Measurements from ENCODE around the gene C15orf62. TPM values are rescaled to one million over a fixed set of nuclear protein-coding genes. Genes with fewer than 3 reads are reported as not detected.

Gene C15orf62
- total RNA-seq, 4 donors from 2014 or later = 6.8 to 25.2 (median 19.6) TPM

DNA sequence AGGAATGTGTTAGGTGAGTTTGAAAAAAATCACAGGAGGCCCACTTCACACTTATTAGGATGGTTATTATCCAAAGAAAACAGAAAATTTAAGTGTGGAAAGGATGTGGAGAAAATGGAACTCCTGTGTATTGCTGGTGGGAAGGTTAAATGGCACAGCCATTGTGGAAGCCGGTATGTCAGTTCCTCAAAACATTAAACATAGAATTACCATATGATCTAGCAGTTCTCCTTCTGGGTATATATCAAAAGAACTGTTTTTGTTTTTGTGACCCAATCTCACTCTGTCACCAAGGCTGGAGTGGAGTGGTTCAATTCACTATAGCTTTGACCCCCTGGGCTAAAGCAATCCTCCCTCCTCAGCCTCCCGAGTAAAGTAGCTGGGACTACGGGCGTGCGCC lies 26.7 kb downstream of the C15orf62 start:
- 95% methylated on average over 5 of the region's 5 CpGs for WGBS
- H3K36me3 ChIP-seq = peaks cover 5% of the 10 kb centered on the region
- DNase-seq (ENCODE audit: low spot score in 2 of 2) = no peak
- H3K4me1 ChIP-seq = peaks cover 18% of the 10 kb centered on the region
- TF ChIP-seq POLR2A (IDR thresholded peaks at IDR 0.05) (no peak), POLR2AphosphoS5 (IDR thresholded peaks at IDR 0.05) (no peak), EP300 (IDR thresholded peaks at IDR 0.05) (no peak)
- TF ChIP-seq, protein P1, sequence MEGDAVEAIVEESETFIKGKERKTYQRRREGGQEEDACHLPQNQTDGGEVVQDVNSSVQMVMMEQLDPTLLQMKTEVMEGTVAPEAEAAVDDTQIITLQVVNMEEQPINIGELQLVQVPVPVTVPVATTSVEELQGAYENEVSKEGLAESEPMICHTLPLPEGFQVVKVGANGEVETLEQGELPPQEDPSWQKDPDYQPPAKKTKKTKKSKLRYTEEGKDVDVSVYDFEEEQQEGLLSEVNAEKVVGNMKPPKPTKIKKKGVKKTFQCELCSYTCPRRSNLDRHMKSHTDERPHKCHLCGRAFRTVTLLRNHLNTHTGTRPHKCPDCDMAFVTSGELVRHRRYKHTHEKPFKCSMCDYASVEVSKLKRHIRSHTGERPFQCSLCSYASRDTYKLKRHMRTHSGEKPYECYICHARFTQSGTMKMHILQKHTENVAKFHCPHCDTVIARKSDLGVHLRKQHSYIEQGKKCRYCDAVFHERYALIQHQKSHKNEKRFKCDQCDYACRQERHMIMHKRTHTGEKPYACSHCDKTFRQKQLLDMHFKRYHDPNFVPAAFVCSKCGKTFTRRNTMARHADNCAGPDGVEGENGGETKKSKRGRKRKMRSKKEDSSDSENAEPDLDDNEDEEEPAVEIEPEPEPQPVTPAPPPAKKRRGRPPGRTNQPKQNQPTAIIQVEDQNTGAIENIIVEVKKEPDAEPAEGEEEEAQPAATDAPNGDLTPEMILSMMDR (IDR thresholded peaks at IDR 0.05) = no peak
- no peaks in the 10 kb centered on the region for H3K27me3 ChIP-seq
- no peaks in the 10 kb centered on the region for H3K9me3 ChIP-seq
- H3K27ac ChIP-seq = no peak overlapping the region
- no peak overlapping the region for H3K4me3 ChIP-seq

- Histone ChIP-seq H3K27ac (peak overlapping the region; percentile 61), H3K27me3 (no peaks in the 10 kb centered on the region), H3K36me3 (peaks cover 4% of the 10 kb centered on the region), H3K9me3 (no peaks in the 10 kb centered on the region), H3K4me1 (peaks cover 8% of the 10 kb centered on the region), H3K4me3 (no peak overlapping the region)
- TF ChIP-seq, protein P1 (IDR thresholded peaks at IDR 0.05) = no peak
- TF ChIP-seq POLR2A (IDR thresholded peaks at IDR 0.05) (no peak), EP300 (IDR thresholded peaks at IDR 0.05) (no peak), POLR2AphosphoS5 (IDR thresholded peaks at IDR 0.05) (no peak)
- WGBS = 95% methylated on average over 3 of the region's 3 CpGs
- no peak for DNase-seq (ENCODE audit: low spot score in 2 of 2)
These were observed 29.7 kb downstream of the C15orf62 start for GRCh38 chr15:40799523-40799922.

DNA sequence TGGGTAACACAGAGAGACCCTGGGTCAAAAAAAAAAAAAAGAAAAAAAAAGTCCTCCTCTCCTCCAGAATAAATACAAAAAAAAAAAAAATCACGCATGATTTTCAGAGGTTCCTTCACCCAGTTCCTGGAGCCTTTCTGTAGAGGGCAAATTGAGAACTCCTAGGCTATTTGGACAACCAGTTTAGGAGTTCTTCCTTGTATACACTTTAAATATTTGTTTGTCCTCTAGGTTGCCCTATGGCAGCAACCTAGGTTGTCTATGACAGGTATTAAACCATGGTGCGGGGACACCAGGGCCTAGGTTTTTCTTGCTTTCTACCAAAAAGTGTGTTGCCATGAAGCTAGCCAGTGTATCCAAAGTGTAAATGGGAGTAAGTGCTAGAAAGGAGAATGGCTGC lies 33.3 kb downstream of the C15orf62 start:
- Histone ChIP-seq H3K27me3 (no peaks in the 10 kb centered on the region), H3K9me3 (no peaks in the 10 kb centered on the region), H3K4me1 (peaks cover 16% of the 10 kb centered on the region), H3K4me3 (no peak overlapping the region), H3K27ac (no peak overlapping the region), H3K36me3 (peaks cover 4% of the 10 kb centered on the region)
- WGBS = 86% methylated on average over 2 of the region's 2 CpGs
- DNase-seq (ENCODE audit: low spot score in 2 of 2) = no peak
- TF ChIP-seq EP300 (IDR thresholded peaks at IDR 0.05) = no peak
- TF ChIP-seq POLR2AphosphoS5 (IDR thresholded peaks at IDR 0.05) = no peak
- no peak for TF ChIP-seq POLR2A (IDR thresholded peaks at IDR 0.05)
- TF ChIP-seq, protein P1 (IDR thresholded peaks at IDR 0.05) = no peak

DNA sequence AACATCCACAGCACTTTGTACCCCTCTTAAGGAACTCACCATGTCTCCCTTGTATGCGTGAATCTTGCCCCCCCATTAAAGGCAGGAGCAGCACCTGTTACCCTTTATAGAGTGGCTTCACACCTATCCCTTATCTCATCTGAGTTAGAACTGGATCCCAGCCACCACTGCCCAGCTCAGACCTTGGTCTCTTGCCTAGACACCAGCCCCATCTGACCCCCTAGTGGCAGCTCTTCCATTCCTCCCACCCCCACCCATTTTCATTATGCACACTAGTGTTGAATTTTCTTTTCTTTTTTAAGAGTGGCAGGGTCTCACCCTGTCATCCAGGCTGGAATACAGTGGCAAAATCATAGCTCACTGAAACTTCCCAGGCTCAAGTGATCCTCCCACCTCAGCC lies 33.9 kb downstream of the C15orf62 start:
- H3K27me3 ChIP-seq = no peaks in the 10 kb centered on the region
- no peak for DNase-seq (ENCODE audit: low spot score in 2 of 2)
- TF ChIP-seq EP300 (IDR thresholded peaks at IDR 0.05) = no peak
- TF ChIP-seq POLR2A (IDR thresholded peaks at IDR 0.05) = no peak
- no peak for TF ChIP-seq POLR2AphosphoS5 (IDR thresholded peaks at IDR 0.05)
- TF ChIP-seq, protein P1 (IDR thresholded peaks at IDR 0.05) = no peak
- no peak overlapping the region for H3K27ac ChIP-seq
- peaks cover 4% of the 10 kb centered on the region for H3K36me3 ChIP-seq
- H3K4me3 ChIP-seq = no peak overlapping the region
- H3K4me1 ChIP-seq = peaks cover 22% of the 10 kb centered on the region
- H3K9me3 ChIP-seq = no peaks in the 10 kb centered on the region
- WGBS = 88% methylated on average over 1 of the region's 1 CpG

GRCh38 chr15:40806672-40807027 lies 36.9 kb downstream of the C15orf62 start:
- peak overlapping the region; percentile 84 for H3K27ac ChIP-seq
- peaks cover 22% of the 10 kb centered on the region for H3K4me1 ChIP-seq
- H3K36me3 ChIP-seq = peaks cover 17% of the 10 kb centered on the region
- WGBS = 5% methylated on average over 2 of the region's 2 CpGs
- no peaks in the 10 kb centered on the region for H3K27me3 ChIP-seq
- H3K4me3 ChIP-seq = peak overlapping the region; percentile 78
- TF ChIP-seq POLR2AphosphoS5 (IDR thresholded peaks at IDR 0.05) (no peak), POLR2A (IDR thresholded peaks at IDR 0.05) (no peak), EP300 (IDR thresholded peaks at IDR 0.05) (no peak)
- TF ChIP-seq, protein P1 (IDR thresholded peaks at IDR 0.05) = no peak
- DNase-seq (ENCODE audit: low spot score in 2 of 2) = no peak
- H3K9me3 ChIP-seq = no peaks in the 10 kb centered on the region

Measured in suprapubic skin (tissue), 4 donors.